ENCODE measurements around the gene UPP2. TPM values are rescaled to one million over a fixed set of nuclear protein-coding genes. Genes with fewer than 3 reads are reported as not detected.

Gene UPP2
- total and polyA plus RNA-seq, 10 donors = 0.02 TPM; not detected in 9

GRCh38 chr2:158181171-158181570 is 79.5 kb downstream of the UPP2 start:
- Histone ChIP-seq H3K4me3 (no peak overlapping the region), H3K4me1 (peaks cover 0 to 7% (median 0%) of the 10 kb centered on the region in 6 donors), H3K9me3 (no peaks in the 10 kb centered on the region), H3K36me3 (no peaks in the 10 kb centered on the region), H3K27me3 (replicated peaks in 1 of 7) (peaks cover 0 to 23% (median 4%) of the 10 kb centered on the region in 7 donors), H3K27ac (no peak overlapping the region)
- TF ChIP-seq POLR2A (IDR thresholded peaks at IDR 0.05) (no peak), CTCF (IDR thresholded peaks at IDR 0.05 in 8 of 11, conservative IDR thresholded peaks at IDR 0.05 in 3 of 11) (no peak)
- DNase-seq = no peak
- WGBS, 5 donors = 66 to 97% (median 92%) methylated on average over 2 of the region's 2 CpGs
- intact Hi-C loops (cut with DNase I; ENCODE audit: low total_unique reads) = no loop called here

- TF ChIP-seq POLR2A (IDR thresholded peaks at IDR 0.05) = no peak
- TF ChIP-seq POLR2AphosphoS5 (IDR thresholded peaks at IDR 0.05) = no peak
- TF ChIP-seq CTCF (IDR thresholded peaks at IDR 0.05 in 8 of 11, conservative IDR thresholded peaks at IDR 0.05 in 3 of 11) = no peak
- Histone ChIP-seq H3K27me3 (replicated peaks in 1 of 7) (peaks cover 0 to 23% (median 4%) of the 10 kb centered on the region in 7 donors), H3K4me3 (no peak overlapping the region), H3K9me3 (no peaks in the 10 kb centered on the region), H3K4me1 (peaks cover 0 to 7% (median 0%) of the 10 kb centered on the region in 6 donors), H3K36me3 (no peaks in the 10 kb centered on the region), H3K27ac (no peak overlapping the region)
- WGBS, 5 donors = 68 to 83% (median 76%) methylated on average over 3 of the region's 3 CpGs
- no peak for DNase-seq
- intact Hi-C loops (cut with DNase I; ENCODE audit: low total_unique reads) = no loop called here
These were observed 81.1 kb downstream of the UPP2 start for GRCh38 chr2:158182676-158183295.

- peaks cover 0 to 7% (median 0%) of the 10 kb centered on the region in 6 donors for H3K4me1 ChIP-seq
- H3K4me3 ChIP-seq = no peak overlapping the region
- intact Hi-C loops (cut with DNase I; ENCODE audit: low total_unique reads) = no loop called here
- no peak for DNase-seq
- H3K27me3 ChIP-seq (replicated peaks in 1 of 7) = peaks cover 0 to 14% (median 4%) of the 10 kb centered on the region in 7 donors
- H3K36me3 ChIP-seq = no peaks in the 10 kb centered on the region
- no peaks in the 10 kb centered on the region for H3K9me3 ChIP-seq
- TF ChIP-seq POLR2A (IDR thresholded peaks at IDR 0.05) = no peak
- TF ChIP-seq POLR2AphosphoS5 (IDR thresholded peaks at IDR 0.05) = no peak
- no peak for TF ChIP-seq CTCF (IDR thresholded peaks at IDR 0.05 in 8 of 11, conservative IDR thresholded peaks at IDR 0.05 in 3 of 11)
- H3K27ac ChIP-seq = no peak overlapping the region
- WGBS, 5 donors = 58 to 69% (median 64%) methylated on average over 1 of the region's 1 CpG
These were observed 82.3 kb downstream of the UPP2 start for GRCh38 chr2:158184001-158184400.

DNA sequence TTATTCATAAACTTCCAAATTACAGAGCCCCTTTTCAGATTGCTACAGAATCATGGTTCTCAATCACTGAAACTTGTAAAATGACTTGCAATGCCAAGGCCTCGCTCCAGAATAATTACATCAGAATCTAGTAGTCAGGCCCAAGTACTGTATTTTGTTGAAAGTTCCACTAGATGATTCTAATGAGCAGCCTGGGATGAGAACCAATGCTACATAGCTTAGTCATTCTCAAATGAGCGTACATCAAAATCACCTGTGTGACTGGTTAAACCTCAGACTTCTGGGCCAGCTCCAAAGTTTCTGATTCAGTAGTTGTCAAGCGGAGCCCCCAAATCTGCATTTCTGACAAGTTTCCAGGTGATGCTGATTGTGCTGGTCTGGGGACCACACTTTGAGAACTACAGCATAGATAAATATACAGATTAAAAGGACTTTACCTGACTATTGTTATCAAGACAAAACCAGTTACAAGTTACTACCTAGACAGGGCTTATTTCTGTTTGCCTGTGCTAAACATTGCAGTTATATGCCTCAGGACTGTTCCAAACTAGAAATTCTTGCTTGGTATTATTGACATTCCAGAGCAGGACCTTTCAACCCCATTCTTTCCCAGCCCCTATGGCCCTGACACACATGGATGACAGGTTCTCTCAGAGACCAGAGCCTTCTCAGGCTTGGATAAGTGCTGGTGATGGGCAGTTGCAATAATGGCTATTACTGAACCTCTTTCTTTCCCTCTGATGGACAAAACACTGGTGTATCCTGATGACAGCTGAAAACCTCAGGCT is 83.1 kb downstream of the UPP2 start:
- Histone ChIP-seq H3K4me1 (peaks cover 0 to 10% (median 4%) of the 10 kb centered on the region in 6 donors), H3K36me3 (no peaks in the 10 kb centered on the region), H3K9me3 (no peaks in the 10 kb centered on the region), H3K27me3 (replicated peaks in 1 of 7) (peaks cover 0 to 6% (median 0%) of the 10 kb centered on the region in 7 donors), H3K4me3 (no peak overlapping the region), H3K27ac (no peak overlapping the region)
- no peak for TF ChIP-seq POLR2A (IDR thresholded peaks at IDR 0.05)
- no peak for TF ChIP-seq POLR2AphosphoS5 (IDR thresholded peaks at IDR 0.05)
- no peak for TF ChIP-seq CTCF (IDR thresholded peaks at IDR 0.05 in 8 of 11, conservative IDR thresholded peaks at IDR 0.05 in 3 of 11)
- 89 to 93% (median 92%) methylated on average over 3 of the region's 3 CpGs for WGBS, 5 donors
- intact Hi-C loops (cut with DNase I; ENCODE audit: low total_unique reads) = no loop called here
- DNase-seq = no peak

Data from spleen (tissue), 11 donors.